Endothelial cell of umbilical vein (primary cell): ENCODE data around the gene CEMIP. TPM values are rescaled to one million over a fixed set of nuclear protein-coding genes. Genes with fewer than 3 reads are reported as not detected.

ENCODE experiments used
- BruUV-seq: library from RNA; stranded (reverse); fragments of 400-500 nt; replicated peaks from 2 replicates; lab custom pipeline; 2021; lab: Mats Ljungman, UMichigan
- CTCF ChIA-PET: fragments of 300-600, 350-600 bp; sonication (Branson Sonifier 250); formaldehyde crosslinking; loops from one replicate; lab custom pipeline; 2021; ENCODE audit warnings: antibody characterized with exemption, inconsistent platforms; lab: Charles Lee
- POLR2A ChIA-PET: fragments of 300-600, 350-600 bp; sonication (Branson Sonifier 250); formaldehyde crosslinking; loops from one replicate; lab custom pipeline; 2021; ENCODE audit warnings: antibody characterized with exemption, inconsistent platforms; lab: Charles Lee
- DNase-seq: peaks from one replicate; pipeline ENCODE4 v3.0.0-alpha.2; 2011; ENCODE audit warnings: low read depth, low spot score
- FAIRE-seq: peaks from 2 replicates; lab custom pipeline; 2011; peaks lifted over from hg19 to GRCh38; lab: Jason Lieb, UNC
- H2AFZ ChIP-seq: 2 replicates; pipeline ENCODE4 v1.6.0; 2012; ENCODE audit warnings: low read depth, low read length, control low read depth, inconsistent platforms
- H3K27ac ChIP-seq: 2 replicates; pipeline ENCODE4 v1.5.1; 2011; ENCODE audit warnings: low read depth, mild to moderate bottlenecking, control low read depth, low read length, moderate library complexity; ENCODE audit not compliant: insufficient read depth
- H3K27me3 ChIP-seq, 2 experiments: 2 replicates each; pipeline versions ENCODE4 v1.6.0 to v1.6.1; 2011; ENCODE audit warnings: low read length in 2 of 2, mixed read lengths in 1 of 2; ENCODE audit not compliant: control insufficient read depth in 2 of 2, insufficient read depth in 2 of 2
- H3K36me3 ChIP-seq, 2 experiments: 2 replicates in 1 of 2; 3 replicates in 1 of 2; pipeline ENCODE4 v1.5.1; 2011; ENCODE audit warnings: low read length in 2 of 2, mild to moderate bottlenecking in 1 of 2, moderate library complexity in 1 of 2; ENCODE audit not compliant: control insufficient read depth in 2 of 2, insufficient read depth in 2 of 2; ENCODE audit errors: extremely low read depth in 1 of 2
- H3K4me1 ChIP-seq: 3 replicates; pipeline ENCODE4 v1.5.1; 2011; ENCODE audit warnings: mild to moderate bottlenecking, low read length; ENCODE audit not compliant: control insufficient read depth, insufficient read depth; ENCODE audit errors: extremely low read depth
- H3K4me2 ChIP-seq: 2 replicates; pipeline ENCODE4 v1.6.1; 2011; ENCODE audit warnings: low read length, control low read depth, mixed read lengths; ENCODE audit not compliant: insufficient read depth
- H3K4me3 ChIP-seq, 3 experiments: fragments of 200-600 bp in 1 of 3; sonication (generic), shearing (Covaris generic) in 1 of 3; replicated peaks in 1 of 3; 2 replicates each; pipeline ENCODE4 v1.5.1; 2011 to 2016; ENCODE audit warnings: control low read depth in 3 of 3, low read length in 3 of 3, mild to moderate bottlenecking in 2 of 3, inconsistent platforms in 1 of 3, low read depth in 1 of 3, moderate library complexity in 1 of 3; ENCODE audit not compliant: insufficient read depth in 1 of 3
- H3K79me2 ChIP-seq: 2 replicates; pipeline ENCODE4 v1.6.0; 2012; ENCODE audit warnings: low read length, inconsistent platforms; ENCODE audit not compliant: control insufficient read depth, insufficient read depth
- H3K9ac ChIP-seq: replicated peaks from 2 replicates; pipeline ENCODE3; 2011; ENCODE audit warnings: low read length, control low read depth; ENCODE audit not compliant: insufficient read depth; ENCODE audit errors: extremely low read depth
- H3K9me1 ChIP-seq: replicated peaks from 3 replicates; pipeline ENCODE4 v1.6.0; 2011; ENCODE audit warnings: mild to moderate bottlenecking, low read length; ENCODE audit not compliant: control insufficient read depth, insufficient read depth; ENCODE audit errors: extremely low read depth
- H3K9me3 ChIP-seq: replicated peaks from 2 replicates; pipeline ENCODE4 v1.5.1; 2012; ENCODE audit warnings: low read length, inconsistent platforms; ENCODE audit not compliant: control insufficient read depth, insufficient read depth
- H4K20me1 ChIP-seq: replicated peaks from 2 replicates; pipeline ENCODE3; 2011; ENCODE audit warnings: mild to moderate bottlenecking, low read length; ENCODE audit not compliant: control insufficient read depth, insufficient read depth; ENCODE audit errors: extremely low read depth
- EZH2 ChIP-seq: IDR thresholded peaks from 2 replicates; pipeline ENCODE4 v1.6.1; 2012; ENCODE audit warnings: borderline replicate concordance, low read depth, mild to moderate bottlenecking, moderate library complexity, low read length, inconsistent platforms; ENCODE audit not compliant: severe bottlenecking
- FOS ChIP-seq: IDR thresholded peaks from 2 replicates; pipeline ENCODE4 v1.6.1; 2011; ENCODE audit warnings: mild to moderate bottlenecking, low read length, moderate library complexity, borderline replicate concordance; ENCODE audit not compliant: insufficient read depth
- GATA2 ChIP-seq: IDR thresholded peaks from 2 replicates; pipeline ENCODE4 v1.7.0; 2011; ENCODE audit warnings: low read depth, mild to moderate bottlenecking, moderate library complexity, mixed read lengths, low read length; ENCODE audit not compliant: insufficient read length, insufficient read depth
- JUN ChIP-seq: IDR thresholded peaks from 2 replicates; pipeline ENCODE4 v1.6.1; 2011; ENCODE audit warnings: borderline replicate concordance, low read depth; ENCODE audit not compliant: insufficient read length, insufficient read depth
- MAX ChIP-seq: IDR thresholded peaks from 2 replicates; pipeline ENCODE4 v1.6.1; 2011; ENCODE audit not compliant: insufficient read depth, insufficient read length
- MYC ChIP-seq: IDR thresholded peaks from one replicate; pipeline ENCODE4 v1.6.1; 2011; ENCODE audit warnings: mild to moderate bottlenecking, low read depth, low read length
- POLR2A ChIP-seq: IDR thresholded peaks from 2 replicates; pipeline ENCODE4 v1.6.1; 2012; ENCODE audit warnings: low read depth, mild to moderate bottlenecking, control low read depth, low read length
- POLR2AphosphoS5 ChIP-seq: IDR thresholded peaks from 2 replicates; pipeline ENCODE4 v1.6.1; 2012; ENCODE audit warnings: low read depth, mild to moderate bottlenecking, control low read depth, low read length, moderate library complexity; ENCODE audit not compliant: insufficient read depth
- dilution Hi-C: fragments of 300-500 bp; cut with MboI; formaldehyde crosslinking; loops from one replicate; pipeline ENCODE4 v1.15.0; 2019; ENCODE audit warnings: low sequenced_read_pairs; ENCODE audit not compliant: extremely low pct_ligation_motif_present
- intact Hi-C: fragments of 100-400 bp; cut with micrococcal nuclease; formaldehyde crosslinking; loops from one replicate; pipeline ENCODE4 v1.10.0; 2022
- polyA plus RNA-seq, 4 experiments: library from polyadenylated mRNA; depleted of rRNA in 3 of 4; stranded (reverse) in 3 of 4; unstranded in 1 of 4; fragments of >200 nt; gene quantifications; 2 replicates each; pipeline versions ENCODE4 v1.2.1 to v1.2.3, GENCODE V29; 2011 to 2012; ENCODE audit warnings: missing spikeins in 1 of 4
- total RNA-seq: library from RNA; stranded (reverse); gene quantifications from 2 replicates; pipeline ENCODE4 v1.2.3, GENCODE V29; 2021
- TF ChIP-seq, protein P1 (sequence below), 2 donors: IDR thresholded peaks; 1 replicate in 1 of 2; 2 replicates in 1 of 2; pipeline ENCODE4 v1.5.1; 2011; ENCODE audit warnings: low read length in 2 of 2, mild to moderate bottlenecking in 2 of 2, moderate library complexity in 2 of 2, control low read depth in 1 of 2, inconsistent platforms in 1 of 2, low read depth in 1 of 2; ENCODE audit not compliant: insufficient read depth in 1 of 2; ENCODE audit errors: extremely low read depth in 1 of 2

CEMIP gene
- total and polyA plus RNA-seq, 2 donors (not counting 3 experiments of a cell fraction or from before 2014, with no cell fraction given) = 0.01 TPM; not detected in 1

DNA sequence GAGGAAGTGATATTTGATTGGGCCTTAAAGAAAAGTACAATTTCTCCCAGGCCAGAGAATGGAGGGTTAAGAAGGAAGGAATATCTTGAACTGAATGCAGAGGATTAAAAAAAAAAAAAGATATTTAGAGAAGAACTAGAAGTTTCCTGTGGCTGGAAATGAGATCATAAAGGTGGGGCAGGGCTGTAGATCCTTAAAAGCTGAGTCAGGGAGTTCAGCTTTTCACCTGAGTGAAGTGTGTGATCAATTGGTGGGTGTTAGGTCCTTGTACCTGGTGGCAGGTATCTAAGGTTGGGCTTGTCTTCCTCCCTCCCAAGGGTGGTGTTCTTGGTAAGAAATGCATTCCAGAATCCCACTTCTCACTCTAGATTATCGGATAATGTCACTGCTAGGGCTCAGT, 11.8 kb downstream of the CEMIP start:
- dilution Hi-C loops = no loop called here
- H3K9ac ChIP-seq = no peak overlapping the region
- ChIA-PET POLR2A (no interaction called here), CTCF (no interaction called here)
- no peak overlapping the region for H2AFZ ChIP-seq
- H3K9me1 ChIP-seq = no peaks in the 10 kb centered on the region
- no TSS peak for BruUV-seq
- DNase-seq (no peak), FAIRE-seq (no peak)
- H4K20me1 ChIP-seq = no peaks in the 10 kb centered on the region
- no peak overlapping the region for H3K27ac ChIP-seq
- TF ChIP-seq MAX (no peak), MYC (no peak), EZH2 (no peak), POLR2A (no peak), JUN (no peak), FOS (no peak), GATA2 (no peak), POLR2AphosphoS5 (no peak)
- TF ChIP-seq, protein P1, sequence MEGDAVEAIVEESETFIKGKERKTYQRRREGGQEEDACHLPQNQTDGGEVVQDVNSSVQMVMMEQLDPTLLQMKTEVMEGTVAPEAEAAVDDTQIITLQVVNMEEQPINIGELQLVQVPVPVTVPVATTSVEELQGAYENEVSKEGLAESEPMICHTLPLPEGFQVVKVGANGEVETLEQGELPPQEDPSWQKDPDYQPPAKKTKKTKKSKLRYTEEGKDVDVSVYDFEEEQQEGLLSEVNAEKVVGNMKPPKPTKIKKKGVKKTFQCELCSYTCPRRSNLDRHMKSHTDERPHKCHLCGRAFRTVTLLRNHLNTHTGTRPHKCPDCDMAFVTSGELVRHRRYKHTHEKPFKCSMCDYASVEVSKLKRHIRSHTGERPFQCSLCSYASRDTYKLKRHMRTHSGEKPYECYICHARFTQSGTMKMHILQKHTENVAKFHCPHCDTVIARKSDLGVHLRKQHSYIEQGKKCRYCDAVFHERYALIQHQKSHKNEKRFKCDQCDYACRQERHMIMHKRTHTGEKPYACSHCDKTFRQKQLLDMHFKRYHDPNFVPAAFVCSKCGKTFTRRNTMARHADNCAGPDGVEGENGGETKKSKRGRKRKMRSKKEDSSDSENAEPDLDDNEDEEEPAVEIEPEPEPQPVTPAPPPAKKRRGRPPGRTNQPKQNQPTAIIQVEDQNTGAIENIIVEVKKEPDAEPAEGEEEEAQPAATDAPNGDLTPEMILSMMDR (IDR thresholded peaks at IDR 0.05; ENCODE audit: extremely low read depth in 1 of 2, insufficient read depth in 1 of 2, low read depth in 1 of 2, low read length in 2 of 2) = no peak
- intact Hi-C loops = no loop called here
- H3K9me3 ChIP-seq = no peaks in the 10 kb centered on the region
- H3K4me3 ChIP-seq = no peak overlapping the region
- H3K27me3 ChIP-seq = no peaks in the 10 kb centered on the region
- H3K79me2 ChIP-seq = no peaks in the 10 kb centered on the region
- H3K4me1 ChIP-seq = no peaks in the 10 kb centered on the region
- H3K4me2 ChIP-seq = no peak overlapping the region
- no peaks in the 10 kb centered on the region for H3K36me3 ChIP-seq
